K562 (cell line): ENCODE results near the gene ULBP1. TPM values are rescaled to one million over a fixed set of nuclear protein-coding genes. Genes with fewer than 3 reads are reported as not detected.
A peak's percentile ranks its signal among the peaks of the same experiment; 100 is the strongest.

Experiments used
- CREB3L1 ChIP-seq: fragments of 450-650 bp; IDR thresholded peaks from 2 replicates; pipeline ENCODE4 v1.6.1; 2014; ENCODE audit warnings: low read depth, mild to moderate bottlenecking, moderate library complexity, borderline replicate concordance
- E2F8 ChIP-seq: fragments of 450-650 bp; IDR thresholded peaks from 2 replicates; pipeline ENCODE4 v1.7.1; 2018; ENCODE audit warnings: mild to moderate bottlenecking, low read depth; ENCODE audit not compliant: partially characterized antibody
- E4F1 ChIP-seq: fragments of 250-450 bp; sonication (Bioruptor Pico); IDR thresholded peaks from 2 replicates; pipeline ENCODE4 v1.5.0; 2021; ENCODE audit warnings: mild to moderate bottlenecking, borderline replicate concordance
- ELK1 ChIP-seq: sonication (generic); formaldehyde crosslinking; IDR thresholded peaks from 2 replicates; pipeline ENCODE4 v1.8.1; 2022; ENCODE audit warnings: missing genetic modification reagents
- EP300 ChIP-seq: IDR thresholded peaks from 2 replicates; pipeline ENCODE4 v1.6.1; 2012; ENCODE audit warnings: low read length, improper control_type of control experiment
- FOSL1 ChIP-seq: fragments of 200-800 bp; sonication (Bioruptor generic); conservative IDR thresholded peaks from 2 replicates; pipeline ENCODE4 v1.6.1; 2016; ENCODE audit warnings: missing genetic modification characterization, missing compliant biosample characterization
- HMG20A ChIP-seq: fragments of 450-650 bp; formaldehyde crosslinking; conservative IDR thresholded peaks from 2 replicates; pipeline ENCODE4 v1.4.0; 2020; ENCODE audit warnings: mild to moderate bottlenecking, mixed read lengths
- KAT7 ChIP-seq: sonication (generic); formaldehyde crosslinking; IDR thresholded peaks from 2 replicates; pipeline ENCODE4 v1.8.0; 2022; ENCODE audit warnings: missing genetic modification reagents, mild to moderate bottlenecking, borderline replicate concordance
- KHSRP ChIP-seq: fragments of 450-650 bp; IDR thresholded peaks from 2 replicates; pipeline ENCODE4 v1.6.1; 2017
- NBN ChIP-seq: fragments of 450-650 bp; IDR thresholded peaks from 2 replicates; pipeline ENCODE4 v1.6.1; 2016; ENCODE audit warnings: low read depth, mild to moderate bottlenecking
- NFRKB ChIP-seq: fragments of 450-650 bp; IDR thresholded peaks from 2 replicates; pipeline ENCODE4 v1.6.1; 2016; ENCODE audit warnings: low read depth
- PHF20 ChIP-seq: fragments of 450-650 bp; IDR thresholded peaks from 2 replicates; pipeline ENCODE4 v1.6.1; 2018; ENCODE audit not compliant: partially characterized antibody
- SMARCA4 ChIP-seq: fragments of 450-650 bp; IDR thresholded peaks from 2 replicates; pipeline ENCODE4 v1.6.1; 2016
- SMARCB1 ChIP-seq: IDR thresholded peaks from 2 replicates; pipeline ENCODE4 v1.6.1; 2011; ENCODE audit warnings: improper control_type of control experiment, low read depth; ENCODE audit not compliant: insufficient read length
- SPI1 ChIP-seq: IDR thresholded peaks from 2 replicates; pipeline ENCODE4 v1.6.1; 2011; ENCODE audit warnings: low read depth, low read length, control low read depth, borderline replicate concordance
- STAG1 ChIP-seq: sonication (generic); formaldehyde crosslinking; IDR thresholded peaks from 2 replicates; pipeline ENCODE4 v1.5.0; 2020; ENCODE audit warnings: missing genetic modification reagents, borderline replicate concordance
- TARDBP ChIP-seq: fragments of 450-650 bp; IDR thresholded peaks from 2 replicates; pipeline ENCODE4 v1.6.1; 2016
- ZKSCAN3 ChIP-seq: fragments of 250-450 bp; sonication (Bioruptor Pico); IDR thresholded peaks from 2 replicates; pipeline ENCODE4 v1.4.0; 2020
- ZNF431 ChIP-seq: sonication (generic); formaldehyde crosslinking; IDR thresholded peaks from 2 replicates; pipeline ENCODE4 v1.8.0; 2022; ENCODE audit warnings: mild to moderate bottlenecking, missing genetic modification reagents
- ZNF583 ChIP-seq: fragments of 250-450 bp; sonication (Bioruptor Pico); IDR thresholded peaks from 2 replicates; pipeline ENCODE4 v1.4.0; 2020
- ZNF584 ChIP-seq: fragments of 200-800 bp; sonication (Bioruptor generic); IDR thresholded peaks from 2 replicates; pipeline ENCODE4 v1.6.1; 2016; ENCODE audit warnings: low read depth, mild to moderate bottlenecking, missing genetic modification characterization, missing compliant biosample characterization
- ZNF764 ChIP-seq: fragments of 250-450 bp; sonication (Bioruptor Pico); IDR thresholded peaks from 2 replicates; pipeline ENCODE4 v1.4.0; 2020; ENCODE audit warnings: low read depth, mild to moderate bottlenecking, moderate library complexity
- polyA plus RNA-seq, 8 experiments: library from polyadenylated mRNA; depleted of rRNA in 4 of 8; stranded (reverse) in 5 of 8; unstranded in 3 of 8; fragments of >200 nt; fragmentation: Nextera tagmentation in 2 of 8; fragmentation: Illumina TruSeq in 1 of 8; extraction: Ambion mirVana in 2 of 8; extraction: Trizol in 1 of 8; gene quantifications; 2 replicates each; pipeline versions ENCODE4 v1.2.1 to v1.2.3, GENCODE V29; 2011 to 2014; ENCODE audit warnings: inconsistent platforms in 1 of 8, missing spikeins in 1 of 8
- total RNA-seq, 7 experiments: library from RNA; depleted of rRNA in 6 of 7; stranded (reverse); fragments of >200 nt in 6 of 7; fragmentation: Illumina TruSeq in 2 of 7; extraction: Trizol in 2 of 7; gene quantifications; 2 replicates each; pipeline versions ENCODE4 v1.2.1 to v1.2.3, GENCODE V29; 2011 to 2021; ENCODE audit warnings: low replicate concordance in 1 of 7

Gene ULBP1
- total and polyA plus RNA-seq, 9 of the 15 experiments (the other 6 are each of a cell fraction or from before 2014, with no cell fraction given), result 0.33 to 6.0 (median 2.5) TPM

GRCh38 chr6:149934249-149935156 lies 29.2 kb upstream of the ULBP1 start (continued):
- TF ChIP-seq STAG1 (CRISPR knock-in tag), result peak; percentile 15; the same call in 1 of the 2 replicates
- TF ChIP-seq ZNF431 (CRISPR knock-in tag), result no peak
- TF ChIP-seq FOSL1, result peak; percentile 81
- TF ChIP-seq SMARCB1, result no peak
- TF ChIP-seq SMARCA4, result no peak
- TF ChIP-seq E2F8, result peak; percentile 78
- no peak for TF ChIP-seq CREB3L1
- TF ChIP-seq E4F1 (CRISPR knock-in tag), result no peak
- peak; percentile 99 for TF ChIP-seq TARDBP
- TF ChIP-seq ELK1 (CRISPR knock-in tag), result no peak
- no peak for TF ChIP-seq ZNF764
- TF ChIP-seq KAT7 (CRISPR knock-in tag), result no peak
- TF ChIP-seq KHSRP, result peak; percentile 92
- no peak for TF ChIP-seq ZNF583 (CRISPR knock-in tag)
- TF ChIP-seq HMG20A, result no peak
- no peak for TF ChIP-seq SPI1
- peak; percentile 69; the same call in 1 of the 2 replicates for TF ChIP-seq NBN
- TF ChIP-seq ZKSCAN3 (CRISPR knock-in tag), result no peak
- TF ChIP-seq ZNF584 (CRISPR knock-in tag), result no peak
- TF ChIP-seq NFRKB, result no peak
- peak; percentile 29 for TF ChIP-seq PHF20
- TF ChIP-seq EP300, result no peak
